Panc1 (cell line): Measurements from ENCODE around the gene DDX10. TPM values are rescaled to one million over a fixed set of nuclear protein-coding genes. Genes with fewer than 3 reads are reported as not detected.

ENCODE experiments used
- ATAC-seq: fragments of 200-7000 bp; cut with Tn5 transposase; 2 replicates; pipeline ENCODE4 v1.9.1; 2020; ENCODE audit warnings: mild to moderate bottlenecking, moderate library complexity
- BruUV-seq: library from RNA; stranded (reverse); fragments of 400-500 nt; replicated peaks from 2 replicates; lab custom pipeline; 2021; lab: Mats Ljungman, UMichigan
- CTCF ChIA-PET: fragments of 300-600 bp; sonication (Branson Sonifier 250); formaldehyde crosslinking; loops from one replicate; lab custom pipeline; 2022; ENCODE audit warnings: antibody characterized with exemption; lab: Charles Lee
- POLR2A ChIA-PET: fragments of 300-600 bp; sonication (Branson Sonifier 250); formaldehyde crosslinking; loops from one replicate; lab custom pipeline; 2022; ENCODE audit warnings: antibody characterized with exemption; lab: Charles Lee
- DNase-seq: peaks from one replicate; pipeline ENCODE4 v3.0.0-alpha.2; 2010; ENCODE audit warnings: low read depth, low spot score
- H3K27ac ChIP-seq: 2 replicates; pipeline ENCODE4 v1.5.1; 2011; ENCODE audit warnings: mild to moderate bottlenecking, low read length, inconsistent platforms
- H3K27me3 ChIP-seq: fragments of 200-500 bp; sonication (Bioruptor generic); 2 replicates; pipeline ENCODE4 v1.6.0; 2014; ENCODE audit warnings: low read length, inconsistent platforms; ENCODE audit not compliant: control insufficient read depth, insufficient read depth
- H3K36me3 ChIP-seq: fragments of 200-500 bp; sonication (Bioruptor generic); 2 replicates; pipeline ENCODE4 v1.5.1; 2014; ENCODE audit warnings: inconsistent platforms, mild to moderate bottlenecking, low read length, moderate library complexity; ENCODE audit not compliant: control insufficient read depth, insufficient read depth
- H3K4me1 ChIP-seq: 2 replicates; pipeline ENCODE4 v1.5.1; 2011; ENCODE audit warnings: inconsistent platforms, mild to moderate bottlenecking, low read length, moderate library complexity; ENCODE audit not compliant: control insufficient read depth, insufficient read depth
- H3K4me3 ChIP-seq, 2 experiments: 2 replicates each; pipeline ENCODE4 v1.5.1; 2011 to 2012; ENCODE audit warnings: low read depth in 2 of 2, low read length in 2 of 2, mild to moderate bottlenecking in 2 of 2, inconsistent platforms in 1 of 2, moderate library complexity in 1 of 2
- H3K9me3 ChIP-seq: fragments of 200-500 bp; sonication (Bioruptor generic); 2 replicates; pipeline ENCODE4 v1.5.1; 2014; ENCODE audit warnings: low read depth, mild to moderate bottlenecking, inconsistent platforms, low read length, moderate library complexity; ENCODE audit not compliant: control insufficient read depth, insufficient read depth
- POLR2AphosphoS5 ChIP-seq: IDR thresholded peaks from 2 replicates; pipeline ENCODE4 v1.6.1; 2012; ENCODE audit warnings: mild to moderate bottlenecking, low read depth, low read length, moderate library complexity
- SIN3A ChIP-seq: IDR thresholded peaks from 2 replicates; pipeline ENCODE4 v1.6.1; 2012; ENCODE audit warnings: low read depth, mild to moderate bottlenecking, low read length, moderate library complexity, borderline replicate concordance; ENCODE audit not compliant: insufficient read depth
- TCF7L2 ChIP-seq: IDR thresholded peaks from 2 replicates; pipeline ENCODE4 v1.6.1; 2011; ENCODE audit warnings: mild to moderate bottlenecking, low read depth, low read length, inconsistent platforms
- in situ Hi-C: cut with HindIII; loops from 2 replicates; pipeline ENCODE4 v1.10.0; 2016; ENCODE audit warnings: low sequenced_read_pairs, low pct_unique_long_range_greater_than_20kb
- intact Hi-C: fragments of 100-400 bp; cut with micrococcal nuclease; formaldehyde crosslinking; loops from one replicate; pipeline ENCODE4 v1.10.0; 2022; ENCODE audit not compliant: unreplicated experiment
- total RNA-seq: library from RNA; stranded (reverse); gene quantifications from one replicate; pipeline ENCODE4 v1.2.1, GENCODE V29; 2021; ENCODE audit not compliant: unreplicated experiment
- TF ChIP-seq, protein P1 (sequence below): fragments of 450-650 bp; IDR thresholded peaks from 2 replicates; pipeline ENCODE4 v1.5.1; 2017; ENCODE audit warnings: mild to moderate bottlenecking
- TF ChIP-seq, protein P2 (sequence below), 2 experiments: IDR thresholded peaks; 2 replicates each; pipeline ENCODE4 v1.6.1; 2011 to 2012; ENCODE audit warnings: low read depth in 2 of 2, control low read depth in 1 of 2, low read length in 1 of 2, mild to moderate bottlenecking in 1 of 2, moderate library complexity in 1 of 2; ENCODE audit not compliant: insufficient read depth in 1 of 2

Gene DDX10
- total RNA-seq, 1 experiment from 2014 or later = 48.8 TPM

- ATAC-seq (no peak), DNase-seq (no peak)
- Histone ChIP-seq H3K4me3 (no peak overlapping the region), H3K27me3 (no peaks in the 10 kb centered on the region), H3K27ac (no peak overlapping the region), H3K36me3 (no peaks in the 10 kb centered on the region), H3K4me1 (peaks cover 5% of the 10 kb centered on the region; the same call in 1 of the 2 replicates), H3K9me3 (no peaks in the 10 kb centered on the region)
- intact Hi-C loops (no loop called here), in situ Hi-C loops (no loop called here)
- CTCF ChIA-PET = no interaction called here
- POLR2A ChIA-PET = no interaction called here
- BruUV-seq = no TSS peak
- TF ChIP-seq, protein P1, sequence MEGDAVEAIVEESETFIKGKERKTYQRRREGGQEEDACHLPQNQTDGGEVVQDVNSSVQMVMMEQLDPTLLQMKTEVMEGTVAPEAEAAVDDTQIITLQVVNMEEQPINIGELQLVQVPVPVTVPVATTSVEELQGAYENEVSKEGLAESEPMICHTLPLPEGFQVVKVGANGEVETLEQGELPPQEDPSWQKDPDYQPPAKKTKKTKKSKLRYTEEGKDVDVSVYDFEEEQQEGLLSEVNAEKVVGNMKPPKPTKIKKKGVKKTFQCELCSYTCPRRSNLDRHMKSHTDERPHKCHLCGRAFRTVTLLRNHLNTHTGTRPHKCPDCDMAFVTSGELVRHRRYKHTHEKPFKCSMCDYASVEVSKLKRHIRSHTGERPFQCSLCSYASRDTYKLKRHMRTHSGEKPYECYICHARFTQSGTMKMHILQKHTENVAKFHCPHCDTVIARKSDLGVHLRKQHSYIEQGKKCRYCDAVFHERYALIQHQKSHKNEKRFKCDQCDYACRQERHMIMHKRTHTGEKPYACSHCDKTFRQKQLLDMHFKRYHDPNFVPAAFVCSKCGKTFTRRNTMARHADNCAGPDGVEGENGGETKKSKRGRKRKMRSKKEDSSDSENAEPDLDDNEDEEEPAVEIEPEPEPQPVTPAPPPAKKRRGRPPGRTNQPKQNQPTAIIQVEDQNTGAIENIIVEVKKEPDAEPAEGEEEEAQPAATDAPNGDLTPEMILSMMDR = no peak
- TF ChIP-seq TCF7L2 (no peak), POLR2AphosphoS5 (no peak), SIN3A (no peak)
- TF ChIP-seq, protein P2, sequence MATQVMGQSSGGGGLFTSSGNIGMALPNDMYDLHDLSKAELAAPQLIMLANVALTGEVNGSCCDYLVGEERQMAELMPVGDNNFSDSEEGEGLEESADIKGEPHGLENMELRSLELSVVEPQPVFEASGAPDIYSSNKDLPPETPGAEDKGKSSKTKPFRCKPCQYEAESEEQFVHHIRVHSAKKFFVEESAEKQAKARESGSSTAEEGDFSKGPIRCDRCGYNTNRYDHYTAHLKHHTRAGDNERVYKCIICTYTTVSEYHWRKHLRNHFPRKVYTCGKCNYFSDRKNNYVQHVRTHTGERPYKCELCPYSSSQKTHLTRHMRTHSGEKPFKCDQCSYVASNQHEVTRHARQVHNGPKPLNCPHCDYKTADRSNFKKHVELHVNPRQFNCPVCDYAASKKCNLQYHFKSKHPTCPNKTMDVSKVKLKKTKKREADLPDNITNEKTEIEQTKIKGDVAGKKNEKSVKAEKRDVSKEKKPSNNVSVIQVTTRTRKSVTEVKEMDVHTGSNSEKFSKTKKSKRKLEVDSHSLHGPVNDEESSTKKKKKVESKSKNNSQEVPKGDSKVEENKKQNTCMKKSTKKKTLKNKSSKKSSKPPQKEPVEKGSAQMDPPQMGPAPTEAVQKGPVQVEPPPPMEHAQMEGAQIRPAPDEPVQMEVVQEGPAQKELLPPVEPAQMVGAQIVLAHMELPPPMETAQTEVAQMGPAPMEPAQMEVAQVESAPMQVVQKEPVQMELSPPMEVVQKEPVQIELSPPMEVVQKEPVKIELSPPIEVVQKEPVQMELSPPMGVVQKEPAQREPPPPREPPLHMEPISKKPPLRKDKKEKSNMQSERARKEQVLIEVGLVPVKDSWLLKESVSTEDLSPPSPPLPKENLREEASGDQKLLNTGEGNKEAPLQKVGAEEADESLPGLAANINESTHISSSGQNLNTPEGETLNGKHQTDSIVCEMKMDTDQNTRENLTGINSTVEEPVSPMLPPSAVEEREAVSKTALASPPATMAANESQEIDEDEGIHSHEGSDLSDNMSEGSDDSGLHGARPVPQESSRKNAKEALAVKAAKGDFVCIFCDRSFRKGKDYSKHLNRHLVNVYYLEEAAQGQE (IDR thresholded peaks at IDR 0.05; ENCODE audit: insufficient read depth in 1 of 2, low read depth in 2 of 2, low read length in 1 of 2) = no peak
These were observed 310.2 kb downstream of the DDX10 start for GRCh38 chr11:108975026-108975425.

GRCh38 chr11:108975641-108976071 lies 310.8 kb downstream of the DDX10 start:
- BruUV-seq = no TSS peak
- intact Hi-C loops (no loop called here), in situ Hi-C loops (no loop called here)
- TF ChIP-seq SIN3A (no peak), TCF7L2 (no peak), POLR2AphosphoS5 (no peak)
- H3K27ac ChIP-seq = no peak overlapping the region
- no peaks in the 10 kb centered on the region for H3K9me3 ChIP-seq
- no peaks in the 10 kb centered on the region for H3K36me3 ChIP-seq
- DNase-seq (no peak), ATAC-seq (no peak)
- peaks cover 5% of the 10 kb centered on the region; the same call in 1 of the 2 replicates for H3K4me1 ChIP-seq
- no peaks in the 10 kb centered on the region for H3K27me3 ChIP-seq
- H3K4me3 ChIP-seq = no peak overlapping the region
- ChIA-PET CTCF (no interaction called here), POLR2A (no interaction called here)

DNA sequence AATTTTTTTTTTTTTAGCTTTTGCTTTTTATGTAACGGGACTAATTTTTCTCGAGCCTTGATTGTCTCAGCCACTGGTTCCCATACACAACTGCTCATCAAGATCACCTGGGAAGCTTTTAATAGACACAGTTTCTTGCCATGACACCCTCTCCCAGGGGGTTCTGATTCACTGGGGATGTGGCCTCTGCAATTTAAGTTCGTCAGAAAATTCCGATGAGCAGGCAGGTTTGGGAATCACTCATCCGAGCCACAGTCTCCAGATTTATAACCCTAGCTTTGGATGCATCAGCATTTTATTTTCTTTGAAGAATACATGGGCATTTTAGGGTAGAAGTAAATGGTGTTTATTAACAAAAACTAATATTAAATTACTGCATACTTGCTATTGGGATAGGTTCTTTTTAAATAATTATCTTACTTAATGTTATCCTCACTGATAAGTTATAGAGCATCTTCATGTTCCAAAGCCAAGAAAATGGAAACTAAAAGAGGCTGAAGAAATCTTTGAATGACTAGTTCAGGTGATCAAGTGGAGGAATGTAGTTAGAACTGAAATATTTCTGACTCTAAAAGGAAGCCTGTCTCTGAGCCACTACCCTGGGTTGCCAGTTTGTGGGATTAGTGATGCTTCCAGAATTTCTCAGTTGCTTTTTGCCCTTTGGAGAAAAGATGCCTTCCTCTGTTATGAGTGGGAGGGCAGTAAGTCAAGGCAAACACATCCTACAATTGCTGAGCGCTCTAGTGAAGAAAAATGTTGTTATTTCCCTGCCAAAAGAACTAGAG lies 319.0 kb downstream of the DDX10 start:
- no peaks in the 10 kb centered on the region for H3K4me1 ChIP-seq
- TF ChIP-seq, protein P1 = no peak
- TF ChIP-seq TCF7L2 (no peak), SIN3A (no peak), POLR2AphosphoS5 (no peak)
- TF ChIP-seq, protein P2 (IDR thresholded peaks at IDR 0.05; ENCODE audit: insufficient read depth in 1 of 2, low read depth in 2 of 2, low read length in 1 of 2) = no peak
- intact Hi-C loops (no loop called here), in situ Hi-C loops (no loop called here)
- CTCF ChIA-PET = interaction anchor here (0.7 kb wide), 1 partner anchor 795 kb away, joined by 9 read pairs; no protein-coding TSS in a partner anchor
- DNase-seq (no peak), ATAC-seq (no peak)
- BruUV-seq = no TSS peak
- H3K36me3 ChIP-seq = no peaks in the 10 kb centered on the region
- no peaks in the 10 kb centered on the region for H3K9me3 ChIP-seq
- POLR2A ChIA-PET = no interaction called here
- no peak overlapping the region for H3K4me3 ChIP-seq
- H3K27me3 ChIP-seq = no peaks in the 10 kb centered on the region; the same call in 1 of the 2 replicates
- no peak overlapping the region for H3K27ac ChIP-seq
